Lower leg skin (tissue), 4 donors: Measurements from ENCODE around the gene SLITRK2. TPM values are rescaled to one million over a fixed set of nuclear protein-coding genes. Genes with fewer than 3 reads are reported as not detected.

ENCODE experiments used
- DNase-seq, 2 donors: peaks; one replicate each; pipeline ENCODE4 v3.0.0-alpha.2; 2019; ENCODE audit warnings: low spot score in 2 of 2
- H3K4me3 ChIP-seq: fragments of 200-600 bp; sonication (generic); 2 replicates; pipeline ENCODE4 v1.5.1; 2017; ENCODE audit warnings: mild to moderate bottlenecking, low read depth; ENCODE audit not compliant: poor library complexity, severe bottlenecking
- CTCF ChIP-seq, 3 donors: fragments of 450-650 bp; IDR thresholded peaks; one replicate each; pipeline ENCODE4 v1.5.1; 2016; ENCODE audit warnings: antibody characterized with exemption in 3 of 3, mild to moderate bottlenecking in 3 of 3, moderate library complexity in 2 of 3
- POLR2A ChIP-seq, 2 donors: fragments of 450-650 bp; IDR thresholded peaks; one replicate each; pipeline ENCODE4 v1.6.1; 2016 to 2017; ENCODE audit warnings: antibody characterized with exemption in 2 of 2, mild to moderate bottlenecking in 1 of 2, moderate library complexity in 1 of 2
- WGBS, 2 donors: methylation state at CpG; one replicate each; pipeline ENCODE4 v1.1.5; 2018; 5-methylcytosine and 5-hydroxymethylcytosine counted together
- intact Hi-C: fragments of 100-400 bp; cut with DNase I; formaldehyde crosslinking; loops from one replicate; pipeline ENCODE4 v1.15.0; 2023; ENCODE audit warnings: low total_unique reads
- total RNA-seq, 4 donors: library from RNA; depleted of rRNA; stranded (reverse); fragments of >200 nt; gene quantifications; one replicate each; pipeline ENCODE4 v1.1.0, GENCODE V29; 2016

The SLITRK2 gene
- total RNA-seq, result 1 to 10 TPM in 2 of 4 donors, under 1 TPM in 2; 0.21 to 1.6 (median 1.0) TPM

- H3K4me3 ChIP-seq, result no peak within 1 kb of the TSS
- intact Hi-C loops, result no loop called here
- no peak for TF ChIP-seq CTCF (IDR thresholded peaks at IDR 0.05)
- no peak for TF ChIP-seq POLR2A (IDR thresholded peaks at IDR 0.05)
- 1 to 30% methylated on average over 17 to 48 of the region's 60 CpGs for WGBS, 2 donors
- DNase-seq, result no peak
Observed at GRCh38 chrX:145817331-145818185, at the start of gene SLITRK2. TSS of gene SLITRK2 (plus strand) at chrX:145817829. CDS start at chrX:145822426, 4,597 bp downstream.

- TF ChIP-seq POLR2A (IDR thresholded peaks at IDR 0.05), result no peak
- TF ChIP-seq CTCF (IDR thresholded peaks at IDR 0.05), result no peak
- no peak overlapping the region for H3K4me3 ChIP-seq
- no peak for DNase-seq
- WGBS, 2 donors, result 76 to 90% methylated on average over 1 of the region's 1 CpG
- intact Hi-C loops, result no loop called here
Observed at GRCh38 chrX:145773006-145773405, 44.6 kb upstream of the SLITRK2 start.

GRCh38 chrX:145792281-145792680 lies 25.3 kb upstream of the SLITRK2 start:
- TF ChIP-seq CTCF (IDR thresholded peaks at IDR 0.05) (no peak), POLR2A (IDR thresholded peaks at IDR 0.05) (no peak)
- intact Hi-C loops, result no loop called here
- no peak overlapping the region for H3K4me3 ChIP-seq
- DNase-seq, result no peak
- 72 to 76% methylated on average over 1 of the region's 1 CpG for WGBS, 2 donors

- intact Hi-C loops, result no loop called here
- TF ChIP-seq POLR2A (IDR thresholded peaks at IDR 0.05) (no peak), CTCF (IDR thresholded peaks at IDR 0.05) (no peak)
- H3K4me3 ChIP-seq, result no peak overlapping the region
- WGBS, 2 donors, result 30 to 43% methylated on average over 2 of the region's 2 CpGs
- no peak for DNase-seq
Observed at GRCh38 chrX:145803508-145803907, 14.1 kb upstream of the SLITRK2 start.

- DNase-seq, result no peak
- intact Hi-C loops, result no loop called here
- 73 to 81% methylated on average over 1 of the region's 1 CpG for WGBS, 2 donors
- H3K4me3 ChIP-seq, result no peak overlapping the region
- TF ChIP-seq POLR2A (IDR thresholded peaks at IDR 0.05), result no peak
- TF ChIP-seq CTCF (IDR thresholded peaks at IDR 0.05), result no peak
Observed at GRCh38 chrX:145813081-145813480, 4.5 kb upstream of the SLITRK2 start.
